ENCODE measurements around the gene COLEC12. TPM values are rescaled to one million over a fixed set of nuclear protein-coding genes. Genes with fewer than 3 reads are reported as not detected.

The COLEC12 gene
- total and polyA plus RNA-seq, 12 donors, result 1.5 to 19.5 (median 8.6) TPM

DNA sequence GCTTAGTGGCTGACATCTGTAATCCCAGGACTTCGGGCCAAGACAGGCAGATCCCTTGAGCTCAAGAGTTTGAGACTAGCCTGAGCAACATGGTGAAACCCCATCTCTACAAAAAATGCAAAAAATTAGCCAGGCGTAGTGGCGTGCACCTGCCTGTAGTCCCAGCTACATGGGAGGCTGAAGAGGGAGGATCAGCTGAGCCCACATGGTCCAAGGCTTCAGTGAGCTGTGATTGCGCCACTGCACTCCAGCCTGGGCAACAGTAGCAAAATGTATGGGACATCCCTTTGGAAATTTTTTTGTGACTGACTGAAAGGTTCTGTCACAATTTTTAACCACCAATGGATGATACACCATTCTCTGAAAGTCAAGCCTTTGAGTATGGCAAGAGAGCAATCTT lies 6.3 kb upstream of the COLEC12 start:
- H3K4me3 ChIP-seq, result no peak overlapping the region
- no peak overlapping the region for H3K27ac ChIP-seq
- no peak for DNase-seq
- WGBS, 4 donors, result 84 to 97% (median 89%) methylated on average over 4 of the region's 4 CpGs
- no peaks in the 10 kb centered on the region for H3K9me3 ChIP-seq (replicated peaks in 1 of 3)
- H3K4me1 ChIP-seq (replicated peaks in 1 of 2), result no peaks in the 10 kb centered on the region
- intact Hi-C loops (cut with DNase I), result no loop called here
- H3K36me3 ChIP-seq (replicated peaks in 1 of 2), result no peaks in the 10 kb centered on the region
- no peak for TF ChIP-seq CTCF (IDR thresholded peaks at IDR 0.05)
- no peak for TF ChIP-seq POLR2A (IDR thresholded peaks at IDR 0.05)
- H3K27me3 ChIP-seq, result no peaks in the 10 kb centered on the region

- WGBS, 4 donors, result 89 to 96% (median 92%) methylated on average over 1 of the region's 1 CpG
- no peak for DNase-seq
- intact Hi-C loops (cut with DNase I), result no loop called here
- H3K9me3 ChIP-seq (replicated peaks in 1 of 3), result no peaks in the 10 kb centered on the region
- H3K27me3 ChIP-seq, result no peaks in the 10 kb centered on the region
- TF ChIP-seq CTCF (IDR thresholded peaks at IDR 0.05) (no peak), POLR2A (IDR thresholded peaks at IDR 0.05) (no peak)
- H3K27ac ChIP-seq, result no peak overlapping the region
- H3K4me1 ChIP-seq (replicated peaks in 1 of 2), result no peaks in the 10 kb centered on the region
- H3K4me3 ChIP-seq, result no peak overlapping the region
- H3K36me3 ChIP-seq (replicated peaks in 1 of 2), result no peaks in the 10 kb centered on the region
Measured at GRCh38 chr18:506264-506663, 5.8 kb upstream of the COLEC12 start.

GRCh38 chr18:505483-506122 lies 5.1 kb upstream of the COLEC12 start:
- no peak overlapping the region for H3K27ac ChIP-seq
- no peaks in the 10 kb centered on the region for H3K9me3 ChIP-seq (replicated peaks in 1 of 3)
- intact Hi-C loops (cut with DNase I), result no loop called here
- TF ChIP-seq POLR2A (IDR thresholded peaks at IDR 0.05) (no peak), CTCF (IDR thresholded peaks at IDR 0.05) (no peak)
- 70 to 76% (median 75%) methylated on average over 6 of the region's 6 CpGs for WGBS, 4 donors
- no peaks in the 10 kb centered on the region for H3K27me3 ChIP-seq
- H3K4me1 ChIP-seq (replicated peaks in 1 of 2), result no peaks in the 10 kb centered on the region
- no peak overlapping the region for H3K4me3 ChIP-seq
- no peak for DNase-seq
- no peaks in the 10 kb centered on the region for H3K36me3 ChIP-seq (replicated peaks in 1 of 2)

- intact Hi-C loops (cut with DNase I), result no loop called here
- Histone ChIP-seq H3K27ac (no peak overlapping the region), H3K9me3 (replicated peaks in 1 of 3) (no peaks in the 10 kb centered on the region), H3K4me3 (no peak overlapping the region), H3K4me1 (replicated peaks in 1 of 2) (peaks cover 0 to 9% of the 10 kb centered on the region in 2 donors), H3K27me3 (peaks cover 20% of the 10 kb centered on the region), H3K36me3 (replicated peaks in 1 of 2) (no peaks in the 10 kb centered on the region)
- 24 to 43% (median 40%) methylated on average over 11 of the region's 11 CpGs for WGBS, 4 donors
- TF ChIP-seq POLR2A (IDR thresholded peaks at IDR 0.05) (no peak), CTCF (IDR thresholded peaks at IDR 0.05) (no peak)
- no peak for DNase-seq
Measured at GRCh38 chr18:501406-501714, 859 bp upstream of the COLEC12 start.
